Erythroblast (primary cell): Measurements from ENCODE around the gene SNAP91.
"Not testable (repeated sequence)": the region's sequence is repeated elsewhere in the genome, so short reads cannot be mapped to it uniquely, and the experiment has no call there.

Experiments used
- DNase-seq, 2 experiments: peaks; one replicate each; lab custom pipeline; 2025; lab: John Stamatoyannopoulos, UW
- GATA1 ChIP-seq: IDR thresholded peaks from 2 replicates; pipeline ENCODE4 v1.6.1; 2011; ENCODE audit warnings: low read depth, mild to moderate bottlenecking, control low read depth, low read length, moderate library complexity
- POLR2A ChIP-seq: IDR thresholded peaks from 2 replicates; pipeline ENCODE4 v1.6.1; 2011; ENCODE audit warnings: mild to moderate bottlenecking, low read length

SNAP91 gene, protein sequence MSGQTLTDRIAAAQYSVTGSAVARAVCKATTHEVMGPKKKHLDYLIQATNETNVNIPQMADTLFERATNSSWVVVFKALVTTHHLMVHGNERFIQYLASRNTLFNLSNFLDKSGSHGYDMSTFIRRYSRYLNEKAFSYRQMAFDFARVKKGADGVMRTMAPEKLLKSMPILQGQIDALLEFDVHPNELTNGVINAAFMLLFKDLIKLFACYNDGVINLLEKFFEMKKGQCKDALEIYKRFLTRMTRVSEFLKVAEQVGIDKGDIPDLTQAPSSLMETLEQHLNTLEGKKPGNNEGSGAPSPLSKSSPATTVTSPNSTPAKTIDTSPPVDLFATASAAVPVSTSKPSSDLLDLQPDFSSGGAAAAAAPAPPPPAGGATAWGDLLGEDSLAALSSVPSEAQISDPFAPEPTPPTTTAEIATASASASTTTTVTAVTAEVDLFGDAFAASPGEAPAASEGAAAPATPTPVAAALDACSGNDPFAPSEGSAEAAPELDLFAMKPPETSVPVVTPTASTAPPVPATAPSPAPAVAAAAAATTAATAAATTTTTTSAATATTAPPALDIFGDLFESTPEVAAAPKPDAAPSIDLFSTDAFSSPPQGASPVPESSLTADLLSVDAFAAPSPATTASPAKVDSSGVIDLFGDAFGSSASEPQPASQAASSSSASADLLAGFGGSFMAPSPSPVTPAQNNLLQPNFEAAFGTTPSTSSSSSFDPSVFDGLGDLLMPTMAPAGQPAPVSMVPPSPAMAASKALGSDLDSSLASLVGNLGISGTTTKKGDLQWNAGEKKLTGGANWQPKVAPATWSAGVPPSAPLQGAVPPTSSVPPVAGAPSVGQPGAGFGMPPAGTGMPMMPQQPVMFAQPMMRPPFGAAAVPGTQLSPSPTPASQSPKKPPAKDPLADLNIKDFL

GRCh38 chr6:83708970-83709747 lies at the start of gene SNAP91:
SNAP91 (minus strand) TSS chr6:83709101; CDS start chr6:83707927, 1,174 bp downstream.
- TF ChIP-seq GATA1 (no peak), POLR2A (no peak)
- no peak for DNase-seq

DNA sequence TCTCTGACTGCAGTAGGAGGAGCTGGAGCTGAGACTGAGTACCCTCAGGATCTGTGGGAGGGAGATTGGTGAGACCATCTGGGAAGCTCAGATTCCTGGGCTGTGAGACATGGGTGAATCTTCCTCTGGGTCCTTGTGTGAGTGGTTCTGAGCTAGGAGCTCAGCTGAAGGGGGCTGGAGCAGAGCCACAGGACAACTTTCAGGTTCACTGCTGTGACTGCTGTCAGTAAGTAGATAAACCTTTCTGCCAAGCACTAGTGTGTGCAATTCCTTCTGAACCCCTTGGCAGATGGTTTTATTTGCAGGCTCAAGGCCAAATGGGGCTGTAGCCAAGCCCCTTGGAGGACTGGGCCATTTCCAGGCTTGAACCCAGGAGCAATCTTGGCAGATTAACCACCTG lies 49.6 kb upstream of the SNAP91 start:
- DNase-seq: no peak
- no peak for TF ChIP-seq POLR2A
- no peak for TF ChIP-seq GATA1

- no peak for TF ChIP-seq GATA1
Observed at GRCh38 chr6:83757021-83757420, 48.1 kb upstream of the SNAP91 start.

DNA sequence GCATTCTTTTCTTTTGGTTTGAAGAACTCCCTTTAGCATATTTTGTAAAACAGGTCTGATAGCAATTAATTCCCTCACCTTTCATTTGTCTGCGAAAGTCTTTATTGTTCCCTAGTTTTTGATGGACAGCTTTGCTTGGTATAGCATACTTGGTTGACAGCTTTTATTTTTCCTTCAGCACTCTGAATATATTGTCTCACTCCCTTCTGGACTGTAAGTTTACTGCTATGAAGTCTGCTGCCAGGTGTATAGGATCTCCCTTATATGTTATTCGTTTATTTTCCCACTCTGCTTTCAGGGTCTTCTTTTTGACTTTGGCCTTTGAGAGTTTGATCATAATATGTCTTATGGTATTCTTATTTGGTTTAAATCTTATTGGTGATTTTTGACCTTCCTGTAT lies 47.7 kb upstream of the SNAP91 start:
- no peak for TF ChIP-seq POLR2A
- no peak for TF ChIP-seq GATA1
- no peak for DNase-seq

More at GRCh38 chr6:83757021-83757420, 48.1 kb upstream of the SNAP91 start:
- no peak for DNase-seq

GRCh38 chr6:83752375-83752774 lies 43.5 kb upstream of the SNAP91 start:
- DNase-seq: not testable (repeated sequence)

DNA sequence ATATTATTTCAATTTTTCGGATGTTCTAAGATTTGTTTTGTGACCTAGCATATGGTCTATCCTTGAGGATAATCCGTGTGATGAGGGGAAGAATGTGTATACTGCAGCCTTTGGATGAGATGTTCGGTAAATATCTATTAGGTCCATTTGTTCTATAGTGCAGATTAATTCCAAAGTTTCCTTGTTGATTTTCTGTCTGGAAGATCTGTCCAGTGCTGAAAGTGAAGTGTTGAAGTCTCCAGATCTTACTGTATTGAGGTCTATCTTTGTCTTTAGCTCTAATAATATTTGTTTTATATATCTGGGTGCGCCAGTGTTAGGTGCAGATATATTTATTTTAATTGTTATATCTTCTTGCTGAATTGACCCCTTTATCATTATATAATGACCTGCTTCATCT lies 32.2 kb upstream of the SNAP91 start:
- TF ChIP-seq POLR2A (no peak), GATA1 (no peak)
- DNase-seq: no peak

DNA sequence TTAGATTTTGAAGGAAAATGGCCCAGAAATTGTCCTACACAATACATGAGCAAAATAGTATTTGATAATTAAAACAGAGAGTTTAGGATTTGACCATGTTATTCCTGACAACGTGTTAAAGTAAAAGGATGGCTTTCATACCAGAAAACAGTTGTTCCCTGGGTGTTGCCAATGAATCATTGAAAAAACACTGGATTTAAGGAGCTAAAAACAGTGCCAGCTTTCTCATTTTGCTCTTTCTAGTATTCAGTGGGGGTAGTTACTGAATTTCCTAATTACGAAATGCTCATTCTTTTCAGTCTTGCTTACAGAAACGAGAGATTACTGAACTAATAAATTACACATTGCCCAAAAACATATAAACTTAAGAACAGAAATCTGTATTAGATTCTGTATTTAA lies 26.6 kb upstream of the SNAP91 start:
- no peak for TF ChIP-seq POLR2A
- TF ChIP-seq GATA1: no peak
- no peak for DNase-seq

DNA sequence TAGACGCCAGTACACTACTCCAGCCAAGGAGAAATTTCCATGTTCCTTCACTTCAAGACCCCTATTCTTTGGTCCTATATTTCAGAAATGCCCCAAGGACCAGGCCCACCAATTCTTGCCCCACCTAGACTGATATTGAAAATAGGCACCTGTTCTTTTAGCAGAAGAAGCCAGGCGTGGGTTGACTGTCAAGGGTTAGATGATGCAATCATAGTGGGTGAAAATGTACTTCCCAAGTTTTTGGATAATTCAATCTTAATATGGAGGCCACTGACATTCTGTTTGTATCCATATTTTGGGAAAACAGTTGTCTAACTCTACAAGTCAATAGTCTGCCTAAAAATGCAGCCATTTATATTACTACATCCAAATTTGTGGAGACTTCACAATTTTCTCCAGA lies 21.0 kb upstream of the SNAP91 start:
- DNase-seq: no peak
- no peak for TF ChIP-seq GATA1

DNA sequence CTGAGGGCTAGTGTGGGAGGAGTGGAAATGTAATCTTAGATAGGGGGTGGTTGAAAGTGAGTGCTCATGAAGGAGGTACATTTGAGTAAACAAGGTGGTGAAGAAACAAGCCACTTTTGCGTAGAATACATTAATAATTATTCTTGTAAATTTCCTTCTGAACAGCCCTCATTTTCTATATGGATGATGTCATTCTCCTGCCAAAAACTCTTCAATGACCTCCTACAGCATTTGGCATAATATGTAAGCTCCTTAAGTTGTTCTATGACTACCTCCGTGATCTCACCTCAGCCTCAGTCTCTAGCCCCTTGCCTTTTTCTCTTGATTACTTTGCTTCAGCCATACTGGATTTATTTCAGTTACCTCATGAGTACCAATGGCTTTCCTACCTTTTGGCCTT lies 14.0 kb upstream of the SNAP91 start:
- DNase-seq: no peak
- no peak for TF ChIP-seq GATA1
- TF ChIP-seq POLR2A: no peak

DNA sequence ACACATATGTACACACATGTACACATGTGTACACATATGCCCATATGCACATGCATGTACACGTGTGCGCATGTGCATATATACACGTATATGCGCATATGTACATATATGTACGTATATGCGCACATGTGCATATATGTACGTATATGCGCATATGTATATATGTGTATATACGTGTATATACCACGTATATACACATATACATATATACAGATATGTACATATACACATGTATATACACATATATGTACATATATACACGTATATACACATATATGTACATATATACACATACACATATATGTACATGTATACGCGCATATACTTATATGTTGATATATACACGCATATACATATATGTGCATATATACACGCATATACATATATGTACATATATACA lies 8.9 kb upstream of the SNAP91 start:
- TF ChIP-seq POLR2A (no peak), GATA1 (no peak)

GRCh38 chr6:83711958-83712357 lies 3.1 kb upstream of the SNAP91 start:
- no peak for DNase-seq

More for the DNA sequence above, 8.9 kb upstream of the SNAP91 start:
- DNase-seq: no peak

DNA sequence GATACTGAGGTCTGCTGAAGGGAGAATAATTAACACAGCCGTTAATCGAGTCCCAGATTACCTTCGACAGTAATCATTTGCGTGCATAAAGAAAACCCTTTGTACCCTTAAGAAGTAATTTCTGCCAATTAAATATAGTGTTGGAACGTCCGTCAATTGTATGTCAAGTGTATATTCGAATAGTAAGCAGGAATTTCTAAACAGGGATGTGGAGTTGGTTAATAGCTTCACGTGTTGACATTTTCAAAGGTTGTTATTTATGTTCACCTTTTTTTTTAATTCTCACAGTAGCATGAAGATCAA lies 798 bp upstream of the SNAP91 start:
- DNase-seq: no peak
- TF ChIP-seq GATA1 (no peak), POLR2A (no peak)

More at GRCh38 chr6:83711958-83712357, 3.1 kb upstream of the SNAP91 start:
- TF ChIP-seq GATA1: no peak
- TF ChIP-seq POLR2A: no peak

DNA sequence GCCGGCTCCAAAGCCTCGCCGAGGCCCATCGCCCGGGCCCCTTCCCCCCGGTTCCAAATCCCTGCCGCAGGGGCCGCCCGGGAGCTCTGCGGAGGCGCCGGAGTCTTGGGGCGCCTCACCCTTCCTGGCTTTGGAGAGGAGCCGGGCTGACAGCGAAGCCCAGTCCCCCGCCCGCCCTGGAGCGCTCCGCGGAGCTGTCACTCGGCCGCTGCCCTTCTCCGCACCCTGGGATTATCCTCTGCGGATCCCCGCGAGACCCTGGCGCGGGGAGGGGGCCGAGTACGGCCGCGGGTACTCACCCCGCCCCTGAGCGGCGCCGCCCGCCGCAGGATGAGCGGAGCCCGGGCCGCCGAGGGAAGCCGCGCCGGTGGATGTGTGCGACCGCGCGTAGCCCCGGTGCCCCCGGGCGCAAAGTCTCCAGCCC lies 343 bp downstream of the SNAP91 start:
- TF ChIP-seq POLR2A: no peak
- DNase-seq: no peak

GRCh38 chr6:83707829-83708545 lies 914 bp downstream of the SNAP91 start:
- no peak for DNase-seq
- TF ChIP-seq POLR2A: no peak
- TF ChIP-seq GATA1: no peak

- TF ChIP-seq GATA1 (no peak), POLR2A (no peak)
Observed at GRCh38 chr6:83702749-83703148, 6.2 kb downstream of the SNAP91 start.

More at GRCh38 chr6:83702749-83703148, 6.2 kb downstream of the SNAP91 start:
- DNase-seq: no peak
